GM23338 (cell line): Measurements from ENCODE around the gene GGCX. TPM values are rescaled to one million over a fixed set of nuclear protein-coding genes. Genes with fewer than 3 reads are reported as not detected.
A peak's percentile ranks its signal among the peaks of the same experiment; 100 is the strongest.

ENCODE experiments used
- ATAC-seq: fragments of 200-7000 bp; cut with Tn5 transposase; 3 replicates; pipeline ENCODE4 v1.9.1; 2020
- DNase-seq: peaks from one replicate; pipeline ENCODE4 v3.0.0-alpha.2; 2015; ENCODE audit warnings: low spot score
- H2AFZ ChIP-seq: fragments of 200-600 bp; sonication (generic); 2 replicates; pipeline ENCODE4 v1.8.0; 2016; ENCODE audit warnings: antibody characterized with exemption, mild to moderate bottlenecking, moderate library complexity
- H3F3A ChIP-seq: fragments of 200-600 bp; sonication (generic); replicated peaks from 2 replicates; pipeline ENCODE4 v1.8.0; 2017; ENCODE audit warnings: antibody characterized with exemption, mixed run types, low read depth
- H3K27ac ChIP-seq: fragments of 200-600 bp; sonication (generic); 2 replicates; pipeline ENCODE4 v1.6.1; 2016; ENCODE audit warnings: low read depth
- H3K27me3 ChIP-seq: fragments of 200-600 bp; sonication (generic); 2 replicates; pipeline ENCODE4 v1.8.0; 2016; ENCODE audit warnings: mild to moderate bottlenecking, mixed run types, moderate library complexity; ENCODE audit not compliant: insufficient read depth
- H3K36me3 ChIP-seq: fragments of 200-600 bp; sonication (generic); 2 replicates; pipeline ENCODE4 v1.8.0; 2016; ENCODE audit warnings: mild to moderate bottlenecking; ENCODE audit not compliant: insufficient read depth
- H3K4me1 ChIP-seq: fragments of 200-600 bp; sonication (generic); 2 replicates; pipeline ENCODE4 v1.8.0; 2016; ENCODE audit warnings: mild to moderate bottlenecking, moderate library complexity; ENCODE audit not compliant: insufficient read depth
- H3K4me2 ChIP-seq: fragments of 200-600 bp; sonication (generic); 2 replicates; pipeline ENCODE4 v1.7.1; 2017; ENCODE audit warnings: mixed run types
- H3K4me3 ChIP-seq: fragments of 200-600 bp; sonication (generic); 2 replicates; pipeline ENCODE4 v1.6.1; 2016; ENCODE audit warnings: mixed run types
- H3K79me2 ChIP-seq: fragments of 200-600 bp; sonication (generic); replicated peaks from 2 replicates; pipeline ENCODE4 v1.8.0; 2017; ENCODE audit warnings: mild to moderate bottlenecking; ENCODE audit not compliant: insufficient read depth
- H3K9me2 ChIP-seq: fragments of 200-600 bp; sonication (generic); 2 replicates; pipeline ENCODE4 v1.8.0; 2017; ENCODE audit not compliant: insufficient read depth
- H4K20me1 ChIP-seq: fragments of 200-600 bp; sonication (generic); replicated peaks from 2 replicates; pipeline ENCODE4 v1.8.0; 2017; ENCODE audit warnings: mild to moderate bottlenecking; ENCODE audit not compliant: insufficient read depth
- H3K27ac Mint-ChIP-seq: 2 replicates; pipeline ENCODE4 v1.8.0; 2020; ENCODE audit warnings: inconsistent platforms, mild to moderate bottlenecking, moderate library complexity, mixed read lengths
- H3K27me3 Mint-ChIP-seq: 3 replicates; pipeline ENCODE4 v1.8.0; 2022; ENCODE audit warnings: low read depth, mild to moderate bottlenecking, moderate library complexity, mixed read lengths, inconsistent platforms; ENCODE audit not compliant: insufficient read depth, poor library complexity
- H3K36me3 Mint-ChIP-seq: 3 replicates; pipeline ENCODE4 v1.8.0; 2021; ENCODE audit warnings: low read depth, mild to moderate bottlenecking, inconsistent platforms, moderate library complexity, mixed read lengths
- H3K4me1 Mint-ChIP-seq: 3 replicates; pipeline ENCODE4 v1.8.0; 2020; ENCODE audit warnings: mild to moderate bottlenecking, inconsistent platforms, mixed read lengths
- H3K4me3 Mint-ChIP-seq: 3 replicates; pipeline ENCODE4 v1.8.0; 2021; ENCODE audit warnings: moderate library complexity, mild to moderate bottlenecking, inconsistent platforms, mixed read lengths
- H3K9me3 Mint-ChIP-seq: 3 replicates; pipeline ENCODE4 v1.8.0; 2020; ENCODE audit warnings: moderate library complexity, mild to moderate bottlenecking, inconsistent platforms, mixed read lengths
- CREB1 ChIP-seq: fragments of 250-450 bp; sonication (Bioruptor Pico); IDR thresholded peaks from 2 replicates; pipeline ENCODE4 v1.5.0; 2020; ENCODE audit warnings: low read depth, mild to moderate bottlenecking, moderate library complexity
- EZH2 ChIP-seq: fragments of 200-600 bp; sonication (generic); IDR thresholded peaks from one replicate; pipeline ENCODE4 v1.8.0; 2017; ENCODE audit warnings: antibody characterized with exemption, mild to moderate bottlenecking, low read depth; ENCODE audit not compliant: unreplicated experiment
- EZH2phosphoT487 ChIP-seq: fragments of 200-600 bp; sonication (generic); IDR thresholded peaks from one replicate; pipeline ENCODE4 v1.8.1; 2018; ENCODE audit warnings: antibody characterized with exemption; ENCODE audit not compliant: unreplicated experiment
- JUNB ChIP-seq: IDR thresholded peaks from one replicate; pipeline ENCODE4 v1.6.1; 2016; ENCODE audit warnings: antibody characterized with exemption; ENCODE audit not compliant: unreplicated experiment
- NANOG ChIP-seq: IDR thresholded peaks from 2 replicates; pipeline ENCODE4 v1.6.1; 2016; ENCODE audit warnings: antibody characterized with exemption, borderline replicate concordance
- POLR2AphosphoS5 ChIP-seq: IDR thresholded peaks from 2 replicates; pipeline ENCODE4 v1.6.1; 2016; ENCODE audit warnings: antibody characterized with exemption, low read depth
- STAT1 ChIP-seq: IDR thresholded peaks from one replicate; pipeline ENCODE4 v1.6.1; 2016; ENCODE audit warnings: antibody characterized with exemption; ENCODE audit not compliant: unreplicated experiment
- ZNF331 ChIP-seq: fragments of 250-450 bp; sonication (Bioruptor Pico); IDR thresholded peaks from 2 replicates; pipeline ENCODE4 v1.5.0; 2020; ENCODE audit warnings: low read depth, mild to moderate bottlenecking, moderate library complexity
- polyA plus RNA-seq: library from polyadenylated mRNA; unstranded; fragments of >200 nt; fragmentation: Nextera tagmentation; extraction: Ambion mirVana; gene quantifications from 2 replicates; pipeline ENCODE4 v1.2.1, GENCODE V29; 2016
- total RNA-seq: library from RNA; depleted of rRNA; stranded (reverse); fragments of >200 nt; shearing (Covaris generic); gene quantifications from 2 replicates; pipeline ENCODE4 v1.2.3, GENCODE V29; 2014
- TF ChIP-seq, protein P1 (sequence below), 2 experiments: fragments of 200-600 bp in 1 of 2; sonication (generic) in 1 of 2; conservative IDR thresholded peaks; 2 replicates each; pipeline versions ENCODE4 v1.5.1 to v1.6.1; 2016 to 2017; ENCODE audit warnings: antibody characterized with exemption in 2 of 2, low read depth in 2 of 2, mild to moderate bottlenecking in 2 of 2, moderate library complexity in 1 of 2
- TF ChIP-seq, protein P2 (sequence below): IDR thresholded peaks from one replicate; pipeline ENCODE4 v1.6.1; 2018; ENCODE audit warnings: antibody characterized with exemption; ENCODE audit not compliant: unreplicated experiment
- TF ChIP-seq, protein P3 (sequence below): IDR thresholded peaks from 2 replicates; pipeline ENCODE4 v1.6.1; 2016; ENCODE audit warnings: antibody characterized with exemption

The GGCX gene
- total and polyA plus RNA-seq, 2 experiments from 2014 or later, result 14.4 to 36.2 TPM

DNA sequence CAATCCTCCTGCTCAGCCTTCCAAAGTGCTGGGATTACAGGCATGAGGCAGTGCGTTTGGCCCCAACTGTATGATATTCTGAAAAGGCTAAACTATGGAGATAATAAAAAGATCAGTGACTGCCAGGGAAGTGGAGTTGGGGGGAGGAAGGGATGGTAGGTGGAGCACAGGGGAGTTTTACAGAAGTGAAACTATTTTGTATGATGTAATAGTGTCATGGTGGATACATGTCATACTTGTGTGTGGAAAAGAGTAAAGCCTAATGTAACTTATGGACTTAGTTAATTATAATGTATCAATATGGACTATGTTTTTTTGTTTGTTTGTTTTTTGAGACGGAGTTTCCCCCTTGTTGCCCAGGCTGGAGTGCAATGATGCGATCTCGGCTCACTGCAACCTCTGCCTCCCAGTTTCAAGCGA, 2.9 kb upstream of the GGCX start:
- H3K9me3 Mint-ChIP-seq, result no peaks in the 10 kb centered on the region; the same call in 2 of the 3 replicates
- ATAC-seq (no peak), DNase-seq (no peak)
- Histone ChIP-seq H3K27me3 (peaks cover 9% of the 10 kb centered on the region; the same call in 1 of the 2 replicates), H3K36me3 (peaks cover 2% of the 10 kb centered on the region; the same call in 1 of the 2 replicates), H3K4me2 (no peak overlapping the region), H3K4me3 (no peak overlapping the region), H4K20me1 (no peaks in the 10 kb centered on the region), H3K4me1 (peaks cover 8% of the 10 kb centered on the region; the same call in 1 of the 2 replicates), H3F3A (no peaks in the 10 kb centered on the region; the same call in none of the 2 replicates), H3K79me2 (peaks cover 17% of the 10 kb centered on the region), H3K27ac (no peak overlapping the region), H3K9me2 (no peaks in the 10 kb centered on the region), H2AFZ (no peak overlapping the region)
- peaks cover 1% of the 10 kb centered on the region for H3K27me3 Mint-ChIP-seq
- peaks cover 7% of the 10 kb centered on the region; the same call in 2 of the 3 replicates for H3K4me1 Mint-ChIP-seq
- H3K27ac Mint-ChIP-seq, result no peak overlapping the region
- H3K4me3 Mint-ChIP-seq, result no peak overlapping the region
- TF ChIP-seq, protein P1, sequence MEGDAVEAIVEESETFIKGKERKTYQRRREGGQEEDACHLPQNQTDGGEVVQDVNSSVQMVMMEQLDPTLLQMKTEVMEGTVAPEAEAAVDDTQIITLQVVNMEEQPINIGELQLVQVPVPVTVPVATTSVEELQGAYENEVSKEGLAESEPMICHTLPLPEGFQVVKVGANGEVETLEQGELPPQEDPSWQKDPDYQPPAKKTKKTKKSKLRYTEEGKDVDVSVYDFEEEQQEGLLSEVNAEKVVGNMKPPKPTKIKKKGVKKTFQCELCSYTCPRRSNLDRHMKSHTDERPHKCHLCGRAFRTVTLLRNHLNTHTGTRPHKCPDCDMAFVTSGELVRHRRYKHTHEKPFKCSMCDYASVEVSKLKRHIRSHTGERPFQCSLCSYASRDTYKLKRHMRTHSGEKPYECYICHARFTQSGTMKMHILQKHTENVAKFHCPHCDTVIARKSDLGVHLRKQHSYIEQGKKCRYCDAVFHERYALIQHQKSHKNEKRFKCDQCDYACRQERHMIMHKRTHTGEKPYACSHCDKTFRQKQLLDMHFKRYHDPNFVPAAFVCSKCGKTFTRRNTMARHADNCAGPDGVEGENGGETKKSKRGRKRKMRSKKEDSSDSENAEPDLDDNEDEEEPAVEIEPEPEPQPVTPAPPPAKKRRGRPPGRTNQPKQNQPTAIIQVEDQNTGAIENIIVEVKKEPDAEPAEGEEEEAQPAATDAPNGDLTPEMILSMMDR (conservative IDR thresholded peaks at IDR 0.05; ENCODE audit: low read depth in 2 of 2), result no peak
- TF ChIP-seq ZNF331 (CRISPR knock-in tag), result no peak
- H3K36me3 Mint-ChIP-seq, result no peaks in the 10 kb centered on the region

GRCh38 chr2:85560812-85561279, 447 bp downstream of the GGCX start:
- ATAC-seq (peak; percentile 46), DNase-seq (no peak)
- H3K27me3 Mint-ChIP-seq, result peaks cover 3% of the 10 kb centered on the region
- peaks cover 12% of the 10 kb centered on the region for H3K36me3 Mint-ChIP-seq
- no peaks in the 10 kb centered on the region; the same call in 2 of the 3 replicates for H3K9me3 Mint-ChIP-seq
- H4K20me1 ChIP-seq, result peaks cover 8% of the 10 kb centered on the region; the same call in 1 of the 2 replicates
- H3K4me1 Mint-ChIP-seq, result peaks cover 7% of the 10 kb centered on the region; the same call in 2 of the 3 replicates
- H3K27me3 ChIP-seq, result no peaks in the 10 kb centered on the region
- H3K36me3 ChIP-seq, result peaks cover 9% of the 10 kb centered on the region
- peak overlapping the region; percentile 93 for H3K4me2 ChIP-seq
- H3K4me3 Mint-ChIP-seq, result peak overlapping the region; percentile 96
- no peaks in the 10 kb centered on the region; the same call in none of the 2 replicates for H3F3A ChIP-seq
- peak overlapping the region; percentile 83 for H3K4me3 ChIP-seq
- H3K27ac ChIP-seq, result peak overlapping the region; percentile 88; the same call in 1 of the 2 replicates
- H3K79me2 ChIP-seq, result peaks cover 31% of the 10 kb centered on the region
- H3K9me2 ChIP-seq, result no peaks in the 10 kb centered on the region
- H3K4me1 ChIP-seq, result peaks cover 8% of the 10 kb centered on the region; the same call in 1 of the 2 replicates
- H2AFZ ChIP-seq, result peak overlapping the region; percentile 5; the same call in 1 of the 2 replicates
- peak overlapping the region; percentile 96 for H3K27ac Mint-ChIP-seq
- TF ChIP-seq CREB1 (CRISPR knock-in tag) (no peak), NANOG (no peak), EZH2phosphoT487 (no peak), JUNB (no peak), POLR2AphosphoS5 (no peak), STAT1 (no peak), ZNF331 (CRISPR knock-in tag) (no peak), EZH2 (no peak)
- TF ChIP-seq, protein P1 (conservative IDR thresholded peaks at IDR 0.05; ENCODE audit: low read depth in 2 of 2), result no peak
- TF ChIP-seq, protein P2, sequence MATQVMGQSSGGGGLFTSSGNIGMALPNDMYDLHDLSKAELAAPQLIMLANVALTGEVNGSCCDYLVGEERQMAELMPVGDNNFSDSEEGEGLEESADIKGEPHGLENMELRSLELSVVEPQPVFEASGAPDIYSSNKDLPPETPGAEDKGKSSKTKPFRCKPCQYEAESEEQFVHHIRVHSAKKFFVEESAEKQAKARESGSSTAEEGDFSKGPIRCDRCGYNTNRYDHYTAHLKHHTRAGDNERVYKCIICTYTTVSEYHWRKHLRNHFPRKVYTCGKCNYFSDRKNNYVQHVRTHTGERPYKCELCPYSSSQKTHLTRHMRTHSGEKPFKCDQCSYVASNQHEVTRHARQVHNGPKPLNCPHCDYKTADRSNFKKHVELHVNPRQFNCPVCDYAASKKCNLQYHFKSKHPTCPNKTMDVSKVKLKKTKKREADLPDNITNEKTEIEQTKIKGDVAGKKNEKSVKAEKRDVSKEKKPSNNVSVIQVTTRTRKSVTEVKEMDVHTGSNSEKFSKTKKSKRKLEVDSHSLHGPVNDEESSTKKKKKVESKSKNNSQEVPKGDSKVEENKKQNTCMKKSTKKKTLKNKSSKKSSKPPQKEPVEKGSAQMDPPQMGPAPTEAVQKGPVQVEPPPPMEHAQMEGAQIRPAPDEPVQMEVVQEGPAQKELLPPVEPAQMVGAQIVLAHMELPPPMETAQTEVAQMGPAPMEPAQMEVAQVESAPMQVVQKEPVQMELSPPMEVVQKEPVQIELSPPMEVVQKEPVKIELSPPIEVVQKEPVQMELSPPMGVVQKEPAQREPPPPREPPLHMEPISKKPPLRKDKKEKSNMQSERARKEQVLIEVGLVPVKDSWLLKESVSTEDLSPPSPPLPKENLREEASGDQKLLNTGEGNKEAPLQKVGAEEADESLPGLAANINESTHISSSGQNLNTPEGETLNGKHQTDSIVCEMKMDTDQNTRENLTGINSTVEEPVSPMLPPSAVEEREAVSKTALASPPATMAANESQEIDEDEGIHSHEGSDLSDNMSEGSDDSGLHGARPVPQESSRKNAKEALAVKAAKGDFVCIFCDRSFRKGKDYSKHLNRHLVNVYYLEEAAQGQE, result no peak
- TF ChIP-seq, protein P3, sequence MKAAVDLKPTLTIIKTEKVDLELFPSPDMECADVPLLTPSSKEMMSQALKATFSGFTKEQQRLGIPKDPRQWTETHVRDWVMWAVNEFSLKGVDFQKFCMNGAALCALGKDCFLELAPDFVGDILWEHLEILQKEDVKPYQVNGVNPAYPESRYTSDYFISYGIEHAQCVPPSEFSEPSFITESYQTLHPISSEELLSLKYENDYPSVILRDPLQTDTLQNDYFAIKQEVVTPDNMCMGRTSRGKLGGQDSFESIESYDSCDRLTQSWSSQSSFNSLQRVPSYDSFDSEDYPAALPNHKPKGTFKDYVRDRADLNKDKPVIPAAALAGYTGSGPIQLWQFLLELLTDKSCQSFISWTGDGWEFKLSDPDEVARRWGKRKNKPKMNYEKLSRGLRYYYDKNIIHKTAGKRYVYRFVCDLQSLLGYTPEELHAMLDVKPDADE, result no peak
